ENCODE data around the gene TMIE.

Gene TMIE

DNA sequence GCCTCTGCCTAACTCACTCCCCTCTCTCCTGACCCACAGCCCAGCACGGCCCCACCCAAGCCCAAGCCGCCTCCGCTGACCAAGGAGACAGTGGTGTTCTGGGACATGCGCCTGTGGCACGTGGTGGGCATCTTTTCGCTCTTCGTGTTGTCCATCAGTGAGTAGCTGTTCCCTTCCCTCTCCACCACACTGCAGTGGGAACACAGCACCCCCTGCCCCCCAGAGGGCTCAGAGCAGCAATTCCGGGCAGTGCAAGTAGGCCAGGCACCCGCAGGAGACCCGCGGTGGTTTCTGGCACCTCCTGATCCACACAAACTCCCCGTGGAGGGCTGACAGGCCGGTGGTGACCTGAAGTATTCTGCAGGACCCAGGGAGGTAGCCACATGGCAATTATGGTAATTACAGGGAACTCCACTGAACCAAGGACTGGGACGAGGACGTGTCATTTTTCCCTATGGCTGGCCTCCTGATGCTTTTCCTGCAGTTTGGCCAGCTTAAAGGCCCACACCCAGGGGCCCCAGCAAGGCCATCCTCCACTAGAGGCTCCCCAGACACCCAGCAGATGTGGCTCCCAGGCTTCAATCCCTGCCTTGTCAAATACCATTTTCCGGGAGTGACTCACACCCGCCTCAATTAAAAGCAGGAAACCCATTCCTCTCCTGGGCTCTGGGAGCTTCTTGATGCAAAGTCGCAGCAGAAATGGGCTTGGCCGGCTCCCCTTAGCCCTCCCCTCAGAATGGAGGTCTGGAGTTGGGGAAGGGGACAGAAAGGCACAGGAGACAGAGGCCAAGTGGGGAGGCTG, 4.8 kb downstream of the TMIE start:
- H3K4me1 Mint-ChIP-seq: peaks cover 0 to 1% of the 10 kb centered on the region in 2 donors
- no peak for ATAC-seq (replicated peaks)
- H3K36me3 Mint-ChIP-seq: no peaks in the 10 kb centered on the region
- peak overlapping the region; percentile 56 for H3K27ac Mint-ChIP-seq
- H3K4me3 Mint-ChIP-seq: no peak overlapping the region
- no peaks in the 10 kb centered on the region for H3K9me3 Mint-ChIP-seq
- H3K27me3 Mint-ChIP-seq: peaks cover 16 to 38% of the 10 kb centered on the region in 2 donors
- DNase-seq: no peak

DNA sequence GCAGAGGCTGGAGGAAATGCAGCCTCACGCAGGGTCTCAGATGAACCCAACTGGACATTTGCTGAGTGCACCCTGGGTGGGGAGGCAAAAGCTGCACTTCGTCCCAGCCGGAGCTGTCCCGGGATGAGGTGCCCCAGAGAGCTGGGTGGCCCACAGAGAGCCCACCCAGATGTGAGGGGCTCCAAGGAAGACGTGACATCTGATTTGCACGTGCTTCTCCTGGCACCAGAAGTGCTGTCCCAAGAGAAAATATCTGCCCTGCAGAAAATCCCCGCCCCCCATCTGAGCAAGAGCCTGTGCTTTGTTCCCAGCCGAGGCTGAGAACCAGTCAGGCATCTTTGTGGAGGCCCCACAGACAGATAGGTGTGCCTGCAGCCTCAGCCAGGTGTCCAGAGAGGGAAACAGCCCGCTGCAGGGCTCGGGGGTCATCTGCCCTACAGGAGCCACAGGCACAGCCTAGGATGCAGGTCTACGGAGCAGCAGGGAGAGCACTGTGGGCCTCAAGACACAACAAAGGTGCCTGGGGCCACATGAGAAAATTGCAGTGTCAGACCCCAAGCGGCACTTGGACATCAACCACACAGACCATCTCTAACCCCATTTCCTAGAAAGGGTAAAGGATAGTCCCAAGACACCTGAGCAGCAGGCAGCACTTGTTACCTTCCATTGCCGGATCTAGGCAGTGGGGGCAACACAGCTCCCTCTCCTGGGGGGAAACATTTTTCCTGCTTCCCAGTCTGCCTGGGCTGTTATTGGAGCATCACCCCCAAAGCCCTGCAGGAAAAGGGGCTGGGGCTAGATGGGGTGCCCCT, 5.8 kb downstream of the TMIE start:
- no peaks in the 10 kb centered on the region for H3K9me3 Mint-ChIP-seq
- ATAC-seq (replicated peaks) (no peak), DNase-seq (no peak)
- H3K27me3 Mint-ChIP-seq: peaks cover 10 to 31% of the 10 kb centered on the region in 2 donors
- H3K36me3 Mint-ChIP-seq: no peaks in the 10 kb centered on the region
- peaks cover 0 to 1% of the 10 kb centered on the region in 2 donors for H3K4me1 Mint-ChIP-seq
- no peak overlapping the region for H3K4me3 Mint-ChIP-seq
- no peak overlapping the region for H3K27ac Mint-ChIP-seq

DNA sequence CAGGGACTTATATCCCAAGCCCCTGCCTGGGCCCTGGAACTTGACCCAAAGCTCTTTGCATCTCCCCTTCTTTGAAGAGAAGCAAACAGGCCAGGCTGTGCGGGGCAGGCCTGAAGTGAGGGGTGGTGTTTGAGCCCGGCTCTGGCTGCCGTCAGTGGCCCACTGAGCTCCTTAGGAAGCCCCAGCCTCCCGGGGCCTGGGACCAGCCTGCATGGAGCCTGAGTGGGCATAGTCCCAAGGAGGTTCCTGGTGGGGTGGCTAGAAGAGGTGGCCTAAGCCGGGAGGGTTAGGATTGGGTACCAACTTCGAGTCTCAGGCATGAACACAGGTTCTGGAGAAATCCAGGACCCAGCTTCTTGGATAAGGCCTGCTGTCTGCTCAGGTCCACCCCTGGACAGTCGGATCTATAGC, 6.4 kb downstream of the TMIE start:
- Mint-ChIP-seq H3K27ac (no peak overlapping the region), H3K27me3 (peaks cover 4 to 25% of the 10 kb centered on the region in 2 donors), H3K4me3 (no peak overlapping the region), H3K4me1 (peaks cover 0 to 1% of the 10 kb centered on the region in 2 donors), H3K36me3 (no peaks in the 10 kb centered on the region), H3K9me3 (no peaks in the 10 kb centered on the region)
- no peak for DNase-seq
- ATAC-seq (replicated peaks): no peak

DNA sequence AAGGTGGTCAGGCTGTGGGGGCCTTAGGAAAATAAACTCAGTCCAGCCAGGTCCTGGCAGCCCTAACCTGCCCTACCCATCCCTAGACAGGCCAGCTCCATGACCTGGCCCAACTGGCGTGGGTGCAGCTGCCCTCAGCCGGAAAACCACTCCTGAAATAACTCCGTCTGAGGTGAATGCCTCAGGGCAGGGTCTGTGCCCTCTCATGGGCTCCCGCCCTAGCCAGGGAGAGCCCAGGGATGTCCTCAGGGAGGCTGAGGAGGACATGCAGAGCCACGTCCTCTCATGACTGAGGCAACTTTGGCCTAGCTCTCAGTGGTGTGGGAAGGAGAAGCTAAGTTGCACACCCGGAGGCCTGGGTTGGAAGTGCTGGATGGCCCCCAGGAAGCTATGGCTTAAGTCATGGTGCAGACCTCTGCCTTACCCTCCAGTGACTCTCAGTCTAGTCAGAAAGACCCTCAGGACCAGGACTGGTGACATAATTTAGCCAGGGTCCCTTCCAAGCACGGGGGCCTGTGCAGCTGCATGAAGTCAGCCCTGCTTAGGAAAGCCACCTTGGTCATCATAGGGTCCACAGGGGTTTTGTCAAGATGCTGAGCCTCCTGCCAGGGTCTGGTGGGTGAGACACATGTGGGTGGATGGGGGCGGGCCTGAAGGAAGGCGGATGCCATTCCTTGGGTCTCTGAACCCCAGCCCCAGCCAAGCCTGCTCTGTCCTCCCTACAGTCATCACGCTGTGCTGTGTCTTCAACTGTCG, 7.4 kb downstream of the TMIE start:
- DNase-seq: no peak
- H3K27ac Mint-ChIP-seq: no peak overlapping the region
- no peak overlapping the region for H3K4me3 Mint-ChIP-seq
- peaks cover 0 to 1% of the 10 kb centered on the region in 2 donors for H3K4me1 Mint-ChIP-seq
- no peaks in the 10 kb centered on the region for H3K9me3 Mint-ChIP-seq
- peaks cover 4 to 23% of the 10 kb centered on the region in 2 donors for H3K27me3 Mint-ChIP-seq
- H3K36me3 Mint-ChIP-seq: no peaks in the 10 kb centered on the region
- no peak for ATAC-seq (replicated peaks)

DNA sequence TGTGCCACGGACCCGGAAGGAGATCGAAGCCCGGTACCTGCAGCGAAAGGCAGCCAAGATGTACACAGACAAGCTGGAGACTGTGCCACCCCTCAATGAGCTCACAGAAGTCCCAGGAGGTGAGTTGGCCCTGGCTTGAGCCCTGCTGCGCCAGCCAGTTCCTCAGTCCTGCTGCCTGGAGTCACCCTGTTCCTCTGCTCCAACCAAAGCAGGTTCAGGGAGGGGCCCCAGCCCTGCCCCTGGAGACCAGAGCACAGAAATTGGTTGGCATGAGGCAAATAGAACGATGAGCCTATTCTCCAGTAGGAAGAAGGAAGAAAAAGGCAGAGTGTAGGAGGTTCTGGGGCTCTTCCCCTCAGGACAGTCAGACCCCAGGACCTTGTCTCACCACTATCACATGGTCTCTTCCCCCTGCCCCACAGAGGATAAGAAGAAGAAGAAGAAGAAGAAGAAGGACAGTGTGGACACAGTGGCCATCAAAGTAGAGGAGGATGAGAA, 8.0 kb downstream of the TMIE start:
- H3K4me1 Mint-ChIP-seq: peaks cover 0 to 1% of the 10 kb centered on the region in 2 donors
- no peak overlapping the region for H3K27ac Mint-ChIP-seq
- H3K36me3 Mint-ChIP-seq: no peaks in the 10 kb centered on the region
- no peak overlapping the region for H3K4me3 Mint-ChIP-seq
- peaks cover 4 to 18% of the 10 kb centered on the region in 2 donors for H3K27me3 Mint-ChIP-seq
- no peak for ATAC-seq (replicated peaks)
- no peak for DNase-seq
- no peaks in the 10 kb centered on the region for H3K9me3 Mint-ChIP-seq

DNA sequence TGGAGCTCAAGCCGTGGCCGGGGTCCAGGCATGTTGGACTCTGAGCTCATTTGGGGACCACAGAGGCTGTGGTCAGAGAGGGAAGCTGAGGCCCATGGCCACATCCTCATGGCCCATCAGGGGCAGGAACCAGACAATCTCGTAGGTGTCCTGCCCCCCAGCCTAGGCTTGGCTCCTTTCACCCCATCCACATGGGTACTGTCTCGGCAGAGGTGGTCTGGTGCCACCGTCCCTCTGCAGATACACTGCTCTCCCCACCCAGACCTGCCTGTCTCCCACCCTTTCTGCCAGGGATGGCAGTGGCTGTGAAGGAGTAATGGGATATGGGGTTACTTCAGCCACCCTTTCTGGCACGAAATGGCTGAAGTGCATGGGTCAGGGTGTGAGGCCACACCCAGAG, 8.5 kb downstream of the TMIE start:
- DNase-seq (no peak), ATAC-seq (replicated peaks) (no peak)
- Mint-ChIP-seq H3K27me3 (peaks cover 4 to 18% of the 10 kb centered on the region in 2 donors), H3K4me3 (no peak overlapping the region), H3K4me1 (peaks cover 0 to 1% of the 10 kb centered on the region in 2 donors), H3K9me3 (no peaks in the 10 kb centered on the region), H3K27ac (no peak overlapping the region), H3K36me3 (no peaks in the 10 kb centered on the region)

DNA sequence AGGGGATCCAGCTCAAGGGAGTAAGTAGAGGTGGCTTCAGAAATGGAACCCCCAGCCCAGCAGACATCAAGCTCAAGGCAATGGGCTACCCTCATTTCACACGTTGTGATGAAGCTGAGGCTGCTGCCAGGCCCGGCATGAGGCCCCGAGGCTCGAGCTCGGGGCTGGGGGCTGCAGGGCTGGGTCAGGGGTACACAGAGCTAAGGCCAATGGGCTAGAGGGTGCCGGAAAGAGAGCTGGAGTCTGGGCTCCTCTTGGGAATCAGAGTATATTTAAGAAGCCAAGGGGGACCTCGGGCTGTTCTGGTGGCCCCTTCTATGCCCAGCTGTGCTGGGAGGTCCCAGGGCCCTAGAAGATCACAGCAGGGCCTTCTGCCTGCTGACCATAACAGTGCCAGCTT, 9.0 kb downstream of the TMIE start:
- Mint-ChIP-seq H3K4me3 (no peak overlapping the region), H3K36me3 (no peaks in the 10 kb centered on the region), H3K27ac (no peak overlapping the region), H3K9me3 (no peaks in the 10 kb centered on the region), H3K4me1 (peaks cover 0 to 1% of the 10 kb centered on the region in 2 donors), H3K27me3 (peaks cover 4 to 18% of the 10 kb centered on the region in 2 donors)
- DNase-seq: no peak
- no peak for ATAC-seq (replicated peaks)

DNA sequence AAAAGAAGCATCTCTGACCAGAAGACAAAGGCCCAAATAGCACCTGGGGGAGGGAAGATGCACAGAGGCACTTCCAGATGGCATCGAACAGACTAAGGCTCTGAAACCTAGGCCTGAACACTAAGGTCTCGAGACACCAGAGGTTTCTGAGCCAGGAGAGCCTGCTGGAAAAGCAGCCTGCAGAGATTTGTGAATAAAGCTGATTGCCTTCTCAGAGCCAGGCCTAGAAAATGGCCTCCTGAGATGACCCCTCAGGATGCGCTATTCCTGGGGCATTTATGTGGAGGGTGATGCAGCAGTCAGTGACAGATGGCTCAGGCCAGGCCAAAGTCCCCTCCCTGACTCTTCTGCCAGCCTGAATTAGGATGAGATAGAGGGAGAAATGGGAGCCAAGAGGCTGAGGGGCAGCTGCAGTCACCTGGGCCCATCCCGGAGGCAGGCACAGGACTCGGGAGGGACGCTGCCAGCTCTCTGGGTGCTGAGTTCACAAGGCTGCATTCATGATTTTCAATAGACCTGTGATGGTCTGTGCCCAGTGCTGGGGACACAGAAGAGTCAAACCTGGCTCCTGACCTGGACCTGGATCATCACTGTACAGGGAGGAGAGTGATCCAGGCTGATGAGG, 9.6 kb downstream of the TMIE start:
- Mint-ChIP-seq H3K36me3 (no peaks in the 10 kb centered on the region), H3K9me3 (no peaks in the 10 kb centered on the region), H3K27ac (no peak overlapping the region), H3K4me3 (no peak overlapping the region), H3K4me1 (no peaks in the 10 kb centered on the region), H3K27me3 (peaks cover 4 to 14% of the 10 kb centered on the region in 2 donors)
- DNase-seq (no peak), ATAC-seq (replicated peaks) (no peak)

DNA sequence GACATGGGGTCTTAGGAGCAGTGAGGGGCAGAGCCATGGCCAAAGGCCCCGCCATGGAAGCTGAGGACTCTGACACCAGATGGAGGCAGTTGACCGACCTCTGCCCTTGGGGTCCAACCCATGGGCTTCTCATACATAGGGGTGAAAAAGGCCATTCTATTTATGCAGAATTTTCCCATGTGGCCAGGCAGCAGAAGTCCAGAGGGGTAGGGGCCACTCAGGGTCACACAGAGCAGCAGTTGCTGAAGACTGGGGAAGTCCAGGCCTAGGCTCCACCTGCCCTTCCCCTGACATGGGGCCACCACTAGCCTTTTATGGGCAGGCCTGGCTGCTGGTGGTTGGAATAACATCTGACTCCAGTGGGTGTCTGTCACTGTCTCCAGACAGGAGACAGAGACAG, 10.1 kb downstream of the TMIE start:
- H3K36me3 Mint-ChIP-seq: no peaks in the 10 kb centered on the region
- no peak overlapping the region for H3K27ac Mint-ChIP-seq
- H3K9me3 Mint-ChIP-seq: no peaks in the 10 kb centered on the region
- no peaks in the 10 kb centered on the region for H3K4me1 Mint-ChIP-seq
- ATAC-seq (replicated peaks): no peak
- DNase-seq: no peak
- H3K4me3 Mint-ChIP-seq: no peak overlapping the region
- H3K27me3 Mint-ChIP-seq: peaks cover 3 to 9% of the 10 kb centered on the region in 2 donors

DNA sequence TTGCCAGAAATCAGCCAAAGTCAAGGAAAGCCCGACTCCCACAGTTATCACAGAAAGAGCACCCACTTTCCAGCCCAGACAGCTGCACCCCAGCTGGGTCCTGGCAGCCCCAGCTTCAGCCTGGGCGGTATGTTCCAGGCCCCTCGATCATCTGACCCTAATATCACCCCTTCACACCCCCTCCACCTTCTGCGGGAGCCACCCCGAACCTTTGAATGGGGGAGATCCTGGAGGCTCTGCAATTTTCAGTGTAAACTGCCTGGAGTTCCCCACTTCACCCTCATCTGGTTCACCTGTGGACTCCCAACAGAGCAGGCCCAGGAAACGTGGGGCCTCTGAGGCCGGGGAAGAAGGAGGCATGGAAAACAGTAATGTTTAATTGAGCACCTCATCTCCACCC, 10.6 kb downstream of the TMIE start:
- no peaks in the 10 kb centered on the region for H3K36me3 Mint-ChIP-seq
- H3K27me3 Mint-ChIP-seq: peaks cover 0 to 6% of the 10 kb centered on the region in 2 donors
- no peaks in the 10 kb centered on the region for H3K9me3 Mint-ChIP-seq
- ATAC-seq (replicated peaks): no peak
- no peaks in the 10 kb centered on the region for H3K4me1 Mint-ChIP-seq
- DNase-seq: no peak
- H3K27ac Mint-ChIP-seq: no peak overlapping the region
- no peak overlapping the region for H3K4me3 Mint-ChIP-seq

DNA sequence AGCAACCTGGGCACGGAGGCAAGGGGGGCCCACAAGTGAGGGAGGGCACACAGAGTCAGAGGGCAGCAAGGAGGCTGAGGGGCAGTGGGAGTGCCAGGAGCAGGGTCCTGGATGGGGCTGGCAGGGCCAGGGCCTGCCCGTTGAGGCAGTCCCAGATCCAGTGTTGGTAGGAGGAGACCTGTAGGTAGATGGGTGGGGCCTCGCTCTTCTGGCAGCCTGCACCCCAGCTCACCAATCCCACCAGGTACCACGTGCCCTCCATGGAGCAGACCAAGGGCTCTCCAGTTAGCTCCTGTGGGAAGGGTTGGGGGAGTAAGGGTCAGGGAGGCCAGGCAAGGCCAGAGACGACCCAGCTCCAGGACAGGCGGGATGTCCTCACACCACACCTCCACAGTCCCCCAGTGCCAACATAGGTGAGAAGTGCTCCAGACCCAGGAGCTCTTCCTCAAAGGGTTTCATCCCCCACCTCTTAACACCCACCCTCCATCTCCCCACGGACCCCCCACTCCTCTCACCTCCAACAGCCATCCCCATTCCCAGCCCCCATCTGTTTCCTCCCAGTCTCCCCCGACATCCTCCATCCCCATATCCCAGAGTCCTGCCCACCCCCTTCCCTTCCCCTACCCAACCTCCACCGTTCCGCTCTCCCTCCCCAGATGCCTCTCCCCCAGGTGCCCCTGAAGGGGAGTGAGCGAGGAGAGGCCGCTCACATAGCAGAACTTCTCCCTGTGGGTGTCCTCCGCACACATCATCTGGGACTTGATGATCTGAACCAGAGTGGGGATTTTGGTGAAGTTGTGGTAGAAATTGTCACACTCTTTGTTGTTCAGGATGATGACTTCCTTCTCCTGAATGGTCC, 11.2 kb downstream of the TMIE start:
- Mint-ChIP-seq H3K27me3 (peaks cover 3 to 9% of the 10 kb centered on the region in 2 donors), H3K9me3 (no peaks in the 10 kb centered on the region), H3K4me3 (no peak overlapping the region), H3K4me1 (no peaks in the 10 kb centered on the region), H3K27ac (no peak overlapping the region), H3K36me3 (no peaks in the 10 kb centered on the region)
- no peak for DNase-seq
- ATAC-seq (replicated peaks): no peak

DNA sequence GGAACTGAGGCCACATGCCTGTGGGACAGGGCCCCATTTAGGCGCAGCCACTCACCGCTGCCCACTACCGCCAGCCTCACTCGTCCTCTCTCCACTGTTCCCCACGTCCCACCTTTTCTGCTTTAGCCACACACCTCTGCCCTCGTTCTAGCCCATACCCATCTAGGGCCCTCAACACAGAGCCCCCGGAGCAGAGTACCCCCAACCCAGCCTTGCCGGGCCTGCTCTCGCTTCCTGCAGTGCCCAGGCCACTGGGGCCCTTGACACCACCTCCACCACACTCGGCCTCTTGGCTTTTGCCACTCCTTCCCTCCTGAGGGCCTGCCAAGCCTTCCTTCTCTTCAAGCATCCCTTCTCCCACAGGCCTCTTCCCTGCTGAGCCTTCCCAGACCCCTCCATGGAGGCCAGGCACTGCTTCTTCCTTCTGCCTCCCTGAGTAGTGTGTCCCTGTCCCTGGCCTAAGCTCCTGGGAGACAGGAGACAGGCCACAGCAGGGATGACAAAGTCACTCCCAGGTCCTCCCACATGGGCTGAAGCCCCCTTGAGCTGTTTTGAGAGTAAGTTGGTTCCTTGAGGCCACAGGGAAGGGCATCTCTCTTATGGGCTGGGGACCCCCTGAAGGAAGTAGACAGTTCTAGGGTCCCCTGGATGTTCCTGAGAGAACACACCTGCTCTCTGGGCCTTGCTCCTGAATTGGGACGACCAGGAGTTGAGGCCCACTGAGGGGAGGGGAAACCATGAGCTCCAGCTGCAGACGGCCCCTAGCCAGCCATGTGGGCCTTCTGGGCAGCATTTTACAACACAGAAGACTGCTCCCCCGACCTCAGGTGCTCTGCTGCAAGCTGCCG, 12.1 kb downstream of the TMIE start:
- Mint-ChIP-seq H3K9me3 (no peaks in the 10 kb centered on the region), H3K4me1 (peaks cover 3 to 5% of the 10 kb centered on the region in 2 donors), H3K27me3 (peaks cover 8 to 13% of the 10 kb centered on the region in 2 donors), H3K27ac (no peak overlapping the region), H3K36me3 (no peaks in the 10 kb centered on the region), H3K4me3 (no peak overlapping the region)
- DNase-seq (no peak), ATAC-seq (replicated peaks) (no peak)

All from stimulated activated naive B cell treated with anti-CD40 and anti-IgM and Interleukin-4, amounts not matched to agents 10 μg/mL and 1 μg/mL and 100 μg/mL, for 72 hours (primary cell).